A673 (cell line): ENCODE results near the gene ZNF74.

Experiments
- CTCF ChIP-seq: fragments of 300-800, 200-600 bp; sonication (generic); conservative IDR thresholded peaks from 2 replicates; pipeline ENCODE4 v1.5.1; 2017; ENCODE audit warnings: low read depth, mild to moderate bottlenecking, antibody characterized with exemption, low read length, moderate library complexity, mixed read lengths
- EZH2 ChIP-seq: fragments of 200-600 bp; sonication (generic); IDR thresholded peaks from 2 replicates; pipeline ENCODE4 v1.6.1; 2017; ENCODE audit warnings: borderline replicate concordance, low read depth, mild to moderate bottlenecking, mixed read lengths, antibody characterized with exemption, low read length; ENCODE audit not compliant: poor library complexity, severe bottlenecking

DNA sequence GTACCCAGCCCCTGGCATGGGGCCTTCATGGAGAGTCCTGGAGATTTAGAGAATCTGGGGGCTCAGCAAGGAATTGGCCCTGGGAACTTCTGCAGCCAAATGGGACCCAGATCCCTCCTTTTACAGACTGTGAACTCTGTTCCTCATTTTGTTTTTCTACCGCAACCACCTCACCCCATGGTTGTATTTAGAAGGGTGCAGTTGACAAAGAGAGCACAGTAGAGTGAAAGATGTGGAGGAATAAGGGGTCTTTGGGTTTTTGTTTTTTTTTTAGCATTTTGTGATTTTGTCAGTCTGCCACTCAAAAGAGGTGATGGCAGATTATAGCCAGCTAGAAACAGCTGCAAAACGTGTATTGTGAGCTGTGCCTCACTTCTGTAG is 1.9 kb downstream of the ZNF74 start:
- TF ChIP-seq CTCF (no peak), EZH2 (no peak)
